Hematopoietic multipotent progenitor cell treated with erythropoietin and hydrocortisone succinate and interleukin-3 and kit ligand, for 17 days (in vitro differentiated cells): ENCODE data around the gene OR2T2.
"Not testable (repeated sequence)": the region's sequence is repeated elsewhere in the genome, so short reads cannot be mapped to it uniquely, and the experiment has no call there.

ENCODE experiments used
- DNase-seq: peaks from one replicate; pipeline ENCODE4 v3.0.0-alpha.2; 2015; ENCODE audit warnings: low spot score

Gene OR2T2

GRCh38 chr1:248445399-248445798 lies at the start of gene OR2T2:
Gene OR2T2 (plus strand): TSS chr1:248445637. CDS start chr1:248452798, 7,161 bp downstream.
- DNase-seq = not testable (repeated sequence)

DNA sequence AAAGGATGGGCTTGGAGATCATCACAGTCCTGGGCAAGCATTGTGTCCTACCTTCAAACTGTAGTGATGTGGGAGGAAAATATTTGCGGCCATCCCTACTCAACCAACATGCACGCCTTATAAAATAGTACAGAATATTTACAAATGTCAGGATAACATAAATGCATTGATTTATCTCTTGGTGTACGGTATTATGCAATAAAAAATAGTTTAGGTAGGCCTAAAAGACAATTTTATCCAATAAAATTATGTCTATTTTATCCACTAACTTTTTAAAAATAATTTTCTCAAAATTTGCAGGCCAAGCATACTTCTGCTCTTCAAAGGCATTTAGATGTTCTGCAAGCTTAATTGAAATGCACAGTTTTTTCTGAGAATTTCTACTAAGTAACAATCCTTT lies 42.7 kb upstream of the OR2T2 start, which contains the start of gene OR2T1:
OR2T1 (plus strand) TSS at position 301 of the 400 bp plus-strand sequence. CDS start 3,100 bp downstream, outside the sequence.
- no peak for DNase-seq

DNA sequence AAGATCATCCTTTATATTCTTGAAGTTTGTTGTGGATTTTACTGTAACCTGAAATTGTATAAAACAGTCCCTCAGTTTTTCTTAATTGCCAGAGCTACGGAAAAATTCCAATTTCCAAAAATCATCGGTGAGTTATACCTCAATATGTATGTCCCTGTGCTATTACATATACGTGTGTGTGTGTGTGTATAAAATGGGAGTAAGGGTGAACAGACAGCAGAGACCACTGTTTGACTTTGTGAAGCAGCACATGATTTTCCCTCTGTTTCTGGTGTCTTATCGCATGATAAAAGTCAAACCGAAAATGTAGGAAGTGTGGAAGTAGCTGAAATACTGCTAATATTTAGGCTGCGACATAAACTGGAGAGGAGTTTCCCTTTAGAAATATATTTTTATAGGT lies 41.4 kb upstream of the OR2T2 start:
- peak; percentile 45 for DNase-seq

DNA sequence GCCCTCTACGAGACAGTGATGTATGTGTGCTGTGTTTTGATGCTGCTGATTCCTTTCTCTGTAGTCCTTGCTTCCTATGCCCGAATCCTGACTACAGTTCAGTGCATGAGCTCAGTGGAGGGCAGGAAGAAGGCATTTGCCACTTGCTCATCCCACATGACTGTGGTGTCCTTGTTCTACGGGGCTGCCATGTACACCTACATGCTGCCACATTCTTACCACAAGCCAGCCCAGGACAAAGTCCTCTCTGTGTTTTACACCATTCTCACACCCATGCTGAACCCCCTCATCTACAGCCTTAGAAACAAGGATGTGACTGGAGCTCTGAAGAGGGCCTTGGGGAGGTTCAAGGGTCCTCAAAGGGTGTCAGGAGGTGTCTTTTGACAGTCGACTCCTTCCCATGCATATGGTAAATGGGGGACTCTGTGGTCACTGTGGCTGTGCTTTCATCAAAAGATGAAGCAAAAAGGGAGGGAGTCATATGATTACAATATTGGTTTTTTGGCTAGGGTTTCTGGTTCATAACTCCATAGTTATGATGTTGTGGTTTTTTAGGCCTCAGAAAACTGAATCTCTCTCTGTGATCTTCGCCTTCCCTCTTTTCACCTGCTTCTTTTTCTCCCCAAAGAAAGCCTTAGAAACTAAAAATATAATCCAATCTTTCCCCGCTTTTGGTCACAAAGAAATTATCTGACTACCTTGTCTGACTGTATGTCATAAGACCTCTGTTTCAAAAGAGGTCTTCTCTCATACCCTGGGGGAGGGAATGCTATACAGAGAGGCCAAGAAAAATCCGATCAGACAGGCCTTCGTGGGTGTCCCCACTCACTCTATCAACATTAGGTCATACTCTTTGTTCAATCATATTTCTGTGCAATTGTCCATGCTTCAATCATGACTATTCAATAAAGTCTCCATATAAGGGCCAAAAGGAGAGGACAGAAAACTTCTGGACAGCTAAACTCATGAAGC lies 38.4 kb upstream of the OR2T2 start:
- DNase-seq = no peak

DNA sequence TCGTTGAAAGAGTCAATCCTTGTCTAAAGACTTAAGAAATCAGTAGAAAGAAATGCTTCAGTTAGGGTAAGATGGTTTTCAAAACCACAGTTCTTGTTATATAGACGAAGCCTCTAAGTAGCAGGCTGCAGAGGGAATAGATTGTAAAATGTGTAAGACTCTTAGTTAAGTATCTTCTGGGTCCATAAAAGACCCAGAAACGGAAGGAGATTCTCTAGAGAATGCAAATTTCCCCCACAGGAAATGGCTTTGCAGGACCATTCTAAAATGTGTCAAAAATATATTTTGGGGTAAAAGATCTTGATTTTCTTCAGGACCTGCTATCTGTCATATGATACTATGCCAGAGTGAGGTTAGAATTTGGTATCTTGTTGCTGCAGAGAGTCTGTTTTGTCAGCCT lies 29.2 kb upstream of the OR2T2 start:
- DNase-seq = no peak

DNA sequence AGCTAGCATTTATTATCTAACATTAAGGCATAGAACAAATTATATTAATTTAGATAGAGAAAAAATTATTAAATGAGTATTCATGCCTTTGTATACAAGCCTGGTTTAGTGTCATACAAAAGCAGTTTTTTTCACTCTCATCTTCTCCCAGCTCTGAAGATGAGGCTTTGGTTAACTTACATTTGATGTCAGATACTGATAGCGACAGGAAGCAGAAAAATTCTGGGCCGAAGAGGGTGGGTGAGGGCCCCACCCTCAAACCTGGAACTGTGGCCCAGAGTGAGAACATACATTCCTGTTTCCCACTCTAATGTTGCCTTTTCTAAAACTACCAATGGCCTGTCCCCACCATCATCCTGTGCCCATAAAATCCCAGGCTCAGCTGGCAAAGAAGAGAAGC lies 27.6 kb upstream of the OR2T2 start:
- DNase-seq = no peak

DNA sequence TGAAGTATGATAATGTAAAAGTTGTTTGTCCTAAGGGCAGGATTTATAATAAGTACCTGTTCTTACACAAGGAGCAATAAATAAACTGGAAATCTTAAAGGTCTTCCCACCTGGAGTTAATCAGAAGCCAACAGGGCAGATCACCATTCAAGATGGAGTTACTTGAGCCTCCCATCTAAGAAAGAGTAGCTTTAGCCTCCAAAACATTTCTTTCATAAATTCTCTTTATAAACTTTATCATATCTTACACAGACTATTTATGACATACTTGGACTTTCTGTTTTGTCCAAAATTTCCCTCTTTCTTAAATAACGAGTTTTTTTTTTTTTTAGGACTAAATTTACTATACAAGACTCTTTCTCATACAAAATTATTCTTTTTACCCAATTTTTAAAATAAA lies 24.1 kb upstream of the OR2T2 start:
- no peak for DNase-seq

- not testable (repeated sequence) for DNase-seq
Observed at GRCh38 chr1:248427526-248428191, 17.8 kb upstream of the OR2T2 start.

DNA sequence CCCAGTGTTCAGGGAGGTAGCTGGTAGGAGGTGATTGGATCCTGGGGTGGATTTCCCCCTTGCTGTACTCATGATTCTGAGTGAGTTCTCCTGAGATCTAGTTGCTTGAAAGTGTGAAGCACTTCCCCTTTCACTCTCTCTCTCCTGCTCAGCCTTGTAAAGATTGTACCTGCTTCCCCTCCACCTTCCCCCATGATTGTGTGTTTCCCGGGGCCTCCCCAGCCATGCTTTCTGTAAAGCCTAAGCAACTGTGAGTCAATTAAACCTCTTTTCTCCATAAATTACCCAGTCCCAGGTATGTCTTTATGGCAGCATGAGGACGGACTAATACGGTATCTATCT lies 17.3 kb upstream of the OR2T2 start:
- DNase-seq = not testable (repeated sequence)

DNA sequence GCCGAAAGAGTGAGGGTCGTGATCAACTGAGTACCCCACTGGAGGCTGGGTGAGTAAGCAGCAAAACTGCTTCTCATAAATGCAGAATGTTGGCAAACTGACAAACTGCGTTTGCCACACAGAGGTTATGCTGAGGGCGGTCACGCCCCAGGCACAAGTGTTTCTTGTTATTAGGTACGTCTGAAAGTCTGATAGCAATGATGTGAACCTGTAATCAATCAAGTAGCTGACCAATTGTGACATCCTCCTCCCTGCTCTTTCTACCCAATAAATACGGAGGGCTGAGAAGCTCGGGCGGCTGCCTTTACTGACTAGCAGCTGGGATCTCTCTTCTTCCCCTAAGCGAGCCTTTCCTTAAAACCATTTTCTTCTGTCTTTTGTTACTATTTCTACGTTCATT lies 13.8 kb upstream of the OR2T2 start:
- DNase-seq = not testable (repeated sequence)

DNA sequence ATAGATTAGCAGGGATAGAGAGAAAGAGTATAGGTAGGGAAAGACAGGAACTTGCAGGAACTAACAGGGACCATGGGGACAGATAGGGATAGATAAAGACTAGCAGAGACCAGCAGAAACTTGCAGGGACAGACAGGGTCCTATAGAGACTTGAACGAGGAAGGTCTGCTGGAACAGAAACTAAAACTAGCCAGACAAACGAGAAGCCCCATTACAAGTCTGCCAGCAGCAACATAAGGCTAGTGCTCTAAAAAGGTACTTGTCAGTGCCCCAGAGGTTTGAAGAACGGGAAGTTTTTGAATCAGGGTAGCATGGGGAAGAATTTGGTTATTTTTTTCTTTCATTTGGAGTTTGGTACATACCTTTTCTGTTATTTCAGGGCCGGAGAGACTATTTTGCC lies 13.2 kb upstream of the OR2T2 start:
- DNase-seq = not testable (repeated sequence)

DNA sequence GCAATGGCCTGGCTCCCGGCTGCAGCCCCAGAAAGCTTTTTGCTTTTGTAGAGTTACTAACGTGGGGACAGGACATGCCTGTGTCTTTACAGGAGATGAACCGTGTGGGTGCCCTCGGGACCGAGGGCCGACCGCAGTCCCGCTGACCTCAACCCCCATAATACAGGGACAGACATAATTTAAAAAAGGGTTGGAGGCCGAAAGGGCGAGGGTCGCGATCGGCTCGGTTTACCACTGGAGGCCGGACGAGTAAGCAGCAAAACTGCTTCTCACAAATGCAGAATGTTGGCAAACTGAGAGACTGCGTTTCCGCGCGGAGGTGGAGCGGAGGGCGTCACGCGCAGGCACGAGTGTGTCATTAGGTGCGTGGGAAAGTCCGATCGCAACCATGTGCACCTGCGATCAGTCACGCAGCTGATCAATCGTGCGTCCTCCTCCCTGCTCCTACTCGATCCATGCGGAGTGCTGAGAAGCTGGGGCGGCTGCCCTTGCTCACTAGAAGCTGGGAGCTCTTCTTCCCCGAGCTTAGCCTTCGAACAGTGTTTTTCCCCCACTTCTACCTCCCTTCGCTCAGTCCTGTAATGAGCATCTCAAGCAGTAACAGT lies 11.5 kb upstream of the OR2T2 start:
- not testable (repeated sequence) for DNase-seq

DNA sequence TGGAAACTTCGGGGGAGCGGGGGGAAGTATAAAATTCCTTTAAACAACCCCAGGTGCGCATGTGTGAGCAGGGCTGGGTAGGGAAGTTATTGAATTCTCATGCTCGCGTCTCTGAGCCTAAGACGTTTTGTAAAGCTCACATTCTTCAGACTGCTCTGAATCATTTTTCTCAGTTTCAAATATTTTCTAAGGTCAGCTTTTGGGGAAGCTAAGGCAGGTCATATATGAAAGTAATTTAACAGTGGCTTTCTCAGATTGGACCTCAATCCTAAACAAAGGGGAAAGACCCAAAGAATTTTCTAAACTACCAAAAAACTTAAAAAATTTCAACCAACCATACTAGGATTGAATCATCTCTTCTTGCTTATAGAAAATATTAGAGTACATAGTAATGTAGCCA lies 10.5 kb upstream of the OR2T2 start:
- DNase-seq = not testable (repeated sequence)

GRCh38 chr1:248436303-248436702 lies 9.1 kb upstream of the OR2T2 start:
- DNase-seq = not testable (repeated sequence)

DNA sequence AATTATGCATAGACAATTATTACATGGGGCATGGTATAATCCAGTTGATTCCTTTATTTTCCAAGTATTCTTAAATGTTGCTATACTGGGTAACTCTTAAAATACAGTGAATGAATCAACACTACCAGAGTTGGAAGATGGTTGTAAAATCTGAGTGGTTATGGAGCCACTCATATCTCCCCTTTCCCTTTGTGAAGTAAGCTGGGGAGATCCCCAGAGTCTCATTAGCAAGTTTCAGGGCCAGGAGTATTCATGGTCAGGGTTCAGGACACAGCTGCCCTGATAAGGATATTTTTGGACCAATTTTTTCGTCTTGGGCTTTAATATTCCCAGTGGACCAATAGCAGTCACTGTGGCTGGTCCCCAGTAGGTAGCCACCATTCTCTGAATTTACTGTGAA lies 6.8 kb upstream of the OR2T2 start:
- not testable (repeated sequence) for DNase-seq

GRCh38 chr1:248439283-248439682 lies 6.2 kb upstream of the OR2T2 start:
- DNase-seq = not testable (repeated sequence)

GRCh38 chr1:248442500-248443277 lies 2.7 kb upstream of the OR2T2 start:
- DNase-seq = not testable (repeated sequence)

DNA sequence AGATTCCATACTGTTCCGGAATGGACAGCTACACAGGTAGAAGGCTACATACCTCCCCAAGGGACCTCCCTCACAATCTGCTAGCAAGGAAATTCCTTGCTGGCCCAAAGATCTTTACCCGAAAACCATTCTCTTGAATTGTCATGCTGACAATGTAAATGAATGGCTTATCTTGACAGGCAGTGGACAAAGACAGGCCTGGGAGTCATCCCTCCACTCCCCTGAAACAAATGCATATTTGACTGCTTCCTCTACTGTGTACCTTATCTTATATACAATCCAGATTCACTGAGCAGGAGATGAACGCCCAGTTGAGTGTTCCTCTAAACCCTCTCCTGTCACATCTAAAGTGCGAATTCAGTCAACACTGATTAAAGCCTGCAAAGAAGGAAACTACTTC lies 834 bp upstream of the OR2T2 start:
- not testable (repeated sequence) for DNase-seq

DNA sequence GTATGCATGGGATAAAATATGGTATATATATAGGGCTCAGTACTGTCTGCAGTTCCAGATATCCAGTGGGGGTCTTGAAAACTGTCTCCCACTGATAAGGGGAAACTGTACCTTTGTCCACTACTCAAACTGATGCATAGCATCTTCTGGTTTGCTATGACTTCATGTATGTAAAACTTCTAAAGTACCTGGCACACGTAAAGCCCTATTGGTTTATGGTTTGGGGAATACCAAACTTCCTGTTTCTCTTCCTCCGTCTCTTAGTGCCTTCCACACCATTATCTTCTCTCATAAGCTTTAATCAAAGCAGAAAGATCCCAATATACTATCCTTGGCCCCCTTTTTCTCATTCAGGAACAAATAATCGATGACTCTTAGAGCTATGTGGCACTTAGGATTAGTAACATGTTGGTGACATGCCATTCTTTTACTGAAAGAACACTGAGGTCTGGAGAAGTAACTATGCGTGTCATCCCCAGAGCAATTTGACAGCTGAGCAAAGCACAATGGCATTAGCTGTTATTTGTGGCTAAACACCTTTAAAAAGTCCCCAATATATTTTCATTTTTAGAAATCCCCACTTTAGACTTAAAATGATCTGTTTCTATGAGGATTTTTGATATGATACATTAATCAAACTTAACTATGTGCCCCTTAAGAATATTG lies 3.1 kb downstream of the OR2T2 start:
- DNase-seq = not testable (repeated sequence)

- DNase-seq = not testable (repeated sequence)
Observed at GRCh38 chr1:248449821-248450465, 4.5 kb downstream of the OR2T2 start.
